Measurements from ENCODE around the gene GSTM3.

- TF ChIP-seq GATA3 (IDR thresholded peaks at IDR 0.05; ENCODE audit: low read depth, low read length) (no peak), GATA2 (IDR thresholded peaks at IDR 0.05; ENCODE audit: low read depth, low read length) (no peak)
These were observed 24.6 kb upstream of the GSTM3 start for GRCh38 chr1:109765483-109765815.
